Activated naive CD8-positive, alpha-beta T cell treated with anti-CD3 and anti-CD28 coated beads, Interleukin-2, amount 50 U/mL, for 24 hours (primary cell): ENCODE results near the gene TSPAN7.
A peak's percentile ranks its signal among the peaks of the same experiment; 100 is the strongest.

Experiments used
- ATAC-seq: fragments of 150-1000 bp; cut with Tn5 transposase; one replicate; pipeline ENCODE4 v1.10.0; 2021
- DNase-seq: peaks from one replicate; pipeline ENCODE4 v3.0.0; 2021
- H3K27ac Mint-ChIP-seq: one replicate; pipeline ENCODE4 v1.8.0; 2021; ENCODE audit warnings: mild to moderate bottlenecking, mixed read lengths
- H3K27me3 Mint-ChIP-seq: one replicate; pipeline ENCODE4 v1.8.0; 2021; ENCODE audit warnings: mixed read lengths
- H3K36me3 Mint-ChIP-seq: one replicate; pipeline ENCODE4 v1.8.0; 2021; ENCODE audit warnings: low read depth, mixed read lengths
- H3K4me1 Mint-ChIP-seq: one replicate; pipeline ENCODE4 v1.8.0; 2021; ENCODE audit warnings: mixed read lengths
- H3K4me3 Mint-ChIP-seq: one replicate; pipeline ENCODE4 v1.8.0; 2021; ENCODE audit warnings: mild to moderate bottlenecking, moderate library complexity, mixed read lengths
- H3K9me3 Mint-ChIP-seq: one replicate; pipeline ENCODE4 v1.8.0; 2021; ENCODE audit warnings: mixed read lengths

TSPAN7 gene

DNA sequence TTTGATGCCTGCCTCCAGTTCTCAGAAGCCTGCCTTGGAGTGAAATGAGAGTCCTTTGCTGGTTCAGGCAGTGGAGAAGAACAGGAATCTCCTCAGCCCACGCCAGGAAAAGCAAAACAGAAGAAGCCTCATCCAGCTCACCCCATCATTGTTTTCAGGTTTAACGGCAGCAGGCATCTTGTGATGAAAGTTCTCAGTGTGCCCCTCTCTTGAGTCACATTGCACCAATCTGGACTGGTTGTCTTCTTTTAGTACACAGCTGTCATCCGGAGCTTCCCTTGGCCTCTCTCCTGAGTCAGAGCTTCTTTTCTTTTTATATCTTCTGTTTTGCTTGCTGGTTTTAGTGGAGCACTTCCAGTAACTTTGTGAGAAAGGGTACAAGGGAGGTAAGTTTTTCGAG, 50.9 kb downstream of the TSPAN7 start:
- Mint-ChIP-seq H3K4me3 (no peak overlapping the region), H3K27me3 (no peaks in the 10 kb centered on the region), H3K4me1 (no peaks in the 10 kb centered on the region), H3K27ac (no peak overlapping the region), H3K9me3 (no peaks in the 10 kb centered on the region), H3K36me3 (no peaks in the 10 kb centered on the region)
- no peak for ATAC-seq
- no peak for DNase-seq

DNA sequence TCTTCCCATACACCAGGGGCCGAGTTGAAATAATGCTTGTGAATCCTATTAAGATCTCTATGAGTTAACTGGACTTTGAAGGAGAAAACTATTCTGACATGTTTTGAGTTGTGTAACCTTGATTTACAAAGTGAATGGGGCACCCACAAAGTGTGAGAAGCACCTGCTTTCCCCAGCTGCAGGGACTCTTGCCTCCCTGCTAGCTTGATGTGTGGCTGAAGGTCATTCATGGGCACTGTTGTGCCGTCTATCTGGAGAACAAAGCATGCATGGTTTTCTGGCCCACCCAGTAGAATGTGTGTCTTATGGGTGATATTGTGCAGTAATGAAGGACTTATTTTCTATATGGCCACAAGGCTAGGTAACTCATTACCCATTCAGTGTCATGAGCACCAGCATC, 53.1 kb downstream of the TSPAN7 start:
- ATAC-seq, result no peak

DNA sequence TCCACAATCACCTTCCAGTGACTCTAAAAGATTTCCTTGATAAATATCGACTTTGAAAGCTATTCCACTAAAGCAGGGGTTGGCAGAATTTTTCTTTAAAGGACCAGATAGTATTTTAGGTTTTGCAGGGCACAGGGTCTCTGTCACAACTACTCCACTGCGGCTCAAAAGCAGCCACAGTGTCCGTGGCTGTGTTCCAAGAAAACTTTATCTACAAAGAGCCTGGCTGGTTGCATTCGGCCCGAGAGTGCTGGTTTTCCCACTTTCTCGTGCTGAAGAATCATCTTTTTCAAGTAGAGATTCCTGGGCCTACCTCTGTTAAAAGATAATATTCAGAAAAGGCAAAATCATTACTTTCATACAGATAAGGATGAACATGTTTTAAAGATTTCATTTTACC, 55.6 kb downstream of the TSPAN7 start:
- H3K4me3 Mint-ChIP-seq, result no peak overlapping the region
- H3K27ac Mint-ChIP-seq, result no peak overlapping the region
- no peak for DNase-seq
- no peaks in the 10 kb centered on the region for H3K9me3 Mint-ChIP-seq
- ATAC-seq, result no peak
- peaks cover 2% of the 10 kb centered on the region for H3K4me1 Mint-ChIP-seq
- no peaks in the 10 kb centered on the region for H3K36me3 Mint-ChIP-seq
- no peaks in the 10 kb centered on the region for H3K27me3 Mint-ChIP-seq

More for the DNA sequence above, 53.1 kb downstream of the TSPAN7 start:
- no peak for DNase-seq
- H3K27ac Mint-ChIP-seq, result no peak overlapping the region
- no peak overlapping the region for H3K4me3 Mint-ChIP-seq
- H3K27me3 Mint-ChIP-seq, result no peaks in the 10 kb centered on the region
- no peaks in the 10 kb centered on the region for H3K9me3 Mint-ChIP-seq
- H3K36me3 Mint-ChIP-seq, result no peaks in the 10 kb centered on the region
- peaks cover 2% of the 10 kb centered on the region for H3K4me1 Mint-ChIP-seq

DNA sequence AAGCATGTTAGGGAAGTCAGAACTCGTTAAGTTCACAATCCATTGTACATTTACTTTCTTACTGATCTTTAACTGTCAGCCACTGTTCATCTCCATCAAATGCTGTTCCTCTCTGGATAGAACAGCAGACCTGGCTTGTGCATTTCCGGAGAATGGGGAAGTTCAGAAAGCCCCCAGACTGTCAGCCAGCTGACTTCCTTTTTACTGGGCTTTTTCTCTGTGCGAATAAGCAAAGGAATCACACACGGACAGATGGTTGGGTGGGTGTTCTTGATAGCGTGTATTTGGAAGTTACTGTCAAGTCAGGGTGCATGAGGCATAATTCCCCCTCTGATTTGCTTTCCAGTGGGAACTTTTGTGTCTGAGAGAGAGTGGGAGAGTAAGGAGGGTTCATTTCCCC, 56.8 kb downstream of the TSPAN7 start:
- DNase-seq (no peak), ATAC-seq (no peak)
- Mint-ChIP-seq H3K27ac (no peak overlapping the region), H3K4me1 (peaks cover 2% of the 10 kb centered on the region), H3K36me3 (no peaks in the 10 kb centered on the region), H3K9me3 (no peaks in the 10 kb centered on the region), H3K27me3 (no peaks in the 10 kb centered on the region), H3K4me3 (no peak overlapping the region)

- Mint-ChIP-seq H3K27ac (no peak overlapping the region), H3K36me3 (no peaks in the 10 kb centered on the region), H3K4me3 (no peak overlapping the region), H3K9me3 (no peaks in the 10 kb centered on the region), H3K4me1 (peaks cover 2% of the 10 kb centered on the region), H3K27me3 (no peaks in the 10 kb centered on the region)
- DNase-seq, result no peak
- no peak for ATAC-seq
Observed at GRCh38 chrX:38620623-38621022, 59.3 kb downstream of the TSPAN7 start.

DNA sequence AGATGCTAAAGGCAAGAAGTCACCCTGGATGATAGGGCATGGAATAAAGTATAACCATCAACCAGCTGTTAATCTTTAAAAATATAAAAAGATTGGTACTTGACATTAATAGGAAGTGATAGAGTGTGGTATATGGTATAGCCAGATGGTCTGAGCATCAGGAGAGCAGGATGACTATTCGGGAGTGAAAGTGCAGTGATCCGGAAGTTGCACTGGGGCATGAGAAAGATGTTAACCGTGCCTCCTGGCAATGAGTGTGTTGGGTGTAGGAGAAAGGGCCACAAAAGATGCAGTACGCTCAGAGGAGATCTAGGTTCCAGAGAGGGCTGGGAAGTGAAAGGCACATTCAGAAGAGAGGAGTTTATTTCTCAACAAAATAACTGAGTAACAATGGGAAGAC, 65.0 kb downstream of the TSPAN7 start:
- no peak for DNase-seq
- Mint-ChIP-seq H3K36me3 (no peaks in the 10 kb centered on the region), H3K9me3 (no peaks in the 10 kb centered on the region), H3K27me3 (no peaks in the 10 kb centered on the region), H3K4me3 (no peak overlapping the region), H3K27ac (no peak overlapping the region), H3K4me1 (no peaks in the 10 kb centered on the region)
- no peak for ATAC-seq

GRCh38 chrX:38627683-38628082, 66.3 kb downstream of the TSPAN7 start:
- Mint-ChIP-seq H3K27ac (no peak overlapping the region), H3K4me1 (peaks cover 5% of the 10 kb centered on the region), H3K27me3 (no peaks in the 10 kb centered on the region), H3K4me3 (no peak overlapping the region), H3K9me3 (no peaks in the 10 kb centered on the region), H3K36me3 (no peaks in the 10 kb centered on the region)
- ATAC-seq (peak; percentile 54), DNase-seq (peak; percentile 7)

GRCh38 chrX:38628587-38628986, 67.2 kb downstream of the TSPAN7 start:
- H3K27me3 Mint-ChIP-seq, result no peaks in the 10 kb centered on the region
- DNase-seq (no peak), ATAC-seq (no peak)
- no peak overlapping the region for H3K4me3 Mint-ChIP-seq
- H3K36me3 Mint-ChIP-seq, result no peaks in the 10 kb centered on the region
- H3K27ac Mint-ChIP-seq, result no peak overlapping the region
- H3K9me3 Mint-ChIP-seq, result no peaks in the 10 kb centered on the region
- H3K4me1 Mint-ChIP-seq, result peaks cover 5% of the 10 kb centered on the region

DNA sequence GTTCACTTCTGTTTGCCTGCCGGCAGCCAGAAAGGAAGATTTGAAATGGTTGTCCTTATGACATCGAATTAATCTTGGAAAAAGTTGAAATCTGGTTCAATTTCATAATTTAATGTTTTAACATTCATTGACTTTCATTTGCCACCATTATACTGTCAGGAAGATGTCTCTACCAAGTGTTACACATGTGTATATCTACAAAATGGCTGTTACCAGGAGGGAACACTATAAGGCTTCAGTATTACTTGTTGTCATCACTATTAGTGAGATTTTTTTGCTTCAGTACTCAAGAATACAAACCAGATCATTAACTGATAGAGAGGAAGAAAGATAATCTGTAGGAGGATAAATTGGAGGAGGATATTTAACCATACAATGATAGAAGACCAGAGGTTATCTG, 71.2 kb downstream of the TSPAN7 start:
- no peaks in the 10 kb centered on the region for H3K36me3 Mint-ChIP-seq
- no peak overlapping the region for H3K4me3 Mint-ChIP-seq
- peaks cover 12% of the 10 kb centered on the region for H3K4me1 Mint-ChIP-seq
- no peaks in the 10 kb centered on the region for H3K9me3 Mint-ChIP-seq
- H3K27ac Mint-ChIP-seq, result no peak overlapping the region
- H3K27me3 Mint-ChIP-seq, result no peaks in the 10 kb centered on the region
- ATAC-seq (no peak), DNase-seq (no peak)

GRCh38 chrX:38634665-38635064, 73.3 kb downstream of the TSPAN7 start:
- ATAC-seq (no peak), DNase-seq (no peak)
- H3K36me3 Mint-ChIP-seq, result no peaks in the 10 kb centered on the region
- no peaks in the 10 kb centered on the region for H3K9me3 Mint-ChIP-seq
- no peak overlapping the region for H3K4me3 Mint-ChIP-seq
- no peak overlapping the region for H3K27ac Mint-ChIP-seq
- no peaks in the 10 kb centered on the region for H3K27me3 Mint-ChIP-seq
- peaks cover 12% of the 10 kb centered on the region for H3K4me1 Mint-ChIP-seq

DNA sequence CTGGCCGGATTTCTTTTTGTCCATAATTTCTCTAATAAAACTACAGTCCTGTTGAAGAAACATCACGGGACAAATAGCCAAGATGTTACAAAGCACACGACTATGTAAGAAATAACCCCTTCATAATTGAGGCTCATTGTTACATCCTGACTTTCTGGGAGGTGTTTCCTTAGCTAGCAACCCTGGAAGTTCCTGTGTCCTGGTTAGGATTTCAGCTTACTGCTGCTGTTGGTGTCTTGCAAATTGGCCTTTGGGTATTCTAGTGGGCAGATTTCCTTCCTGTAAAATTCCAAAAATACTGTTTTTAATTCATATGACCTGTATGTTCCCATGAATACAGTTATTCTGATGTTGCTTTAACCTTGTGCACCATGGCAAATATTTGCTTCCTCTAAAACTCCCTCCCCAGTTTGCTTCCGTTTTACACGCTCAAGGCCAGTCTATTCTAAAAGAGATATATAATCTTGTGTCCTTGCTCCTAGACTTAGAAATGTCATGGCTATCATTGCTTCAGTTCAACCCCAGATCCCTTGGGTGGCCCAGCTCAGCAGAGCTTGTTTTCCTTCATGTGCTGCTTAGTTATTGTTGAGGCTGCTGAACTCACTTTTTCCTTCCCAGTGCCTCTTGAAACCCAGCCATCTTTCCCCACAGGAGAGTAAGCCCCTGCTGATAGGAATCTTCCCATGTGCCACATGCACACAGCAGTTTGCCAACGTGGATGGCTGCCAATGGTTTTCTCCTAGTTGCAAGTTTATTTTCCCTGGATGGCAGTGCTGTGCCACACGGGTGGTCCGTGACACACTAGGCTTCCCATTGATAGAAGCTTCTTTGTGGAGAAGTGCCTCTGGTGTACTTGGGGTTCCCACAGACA, 75.8 kb downstream of the TSPAN7 start:
- Mint-ChIP-seq H3K27me3 (peaks cover 3% of the 10 kb centered on the region), H3K36me3 (no peaks in the 10 kb centered on the region), H3K27ac (no peak overlapping the region), H3K9me3 (no peaks in the 10 kb centered on the region), H3K4me3 (no peak overlapping the region), H3K4me1 (peaks cover 12% of the 10 kb centered on the region)
- ATAC-seq (no peak), DNase-seq (no peak)

- Mint-ChIP-seq H3K36me3 (no peaks in the 10 kb centered on the region), H3K4me1 (peaks cover 7% of the 10 kb centered on the region), H3K4me3 (no peak overlapping the region), H3K27me3 (peaks cover 6% of the 10 kb centered on the region), H3K9me3 (no peaks in the 10 kb centered on the region), H3K27ac (no peak overlapping the region)
- no peak for DNase-seq
- no peak for ATAC-seq
Observed at GRCh38 chrX:38638952-38639529, 77.7 kb downstream of the TSPAN7 start.

GRCh38 chrX:38639730-38640129, 78.4 kb downstream of the TSPAN7 start:
- no peak for DNase-seq
- H3K4me1 Mint-ChIP-seq, result peaks cover 6% of the 10 kb centered on the region
- peaks cover 6% of the 10 kb centered on the region for H3K27me3 Mint-ChIP-seq
- no peak for ATAC-seq
- no peak overlapping the region for H3K4me3 Mint-ChIP-seq
- H3K36me3 Mint-ChIP-seq, result no peaks in the 10 kb centered on the region
- no peaks in the 10 kb centered on the region for H3K9me3 Mint-ChIP-seq
- H3K27ac Mint-ChIP-seq, result no peak overlapping the region

GRCh38 chrX:38641197-38641596, 79.9 kb downstream of the TSPAN7 start:
- H3K4me1 Mint-ChIP-seq, result no peaks in the 10 kb centered on the region
- H3K4me3 Mint-ChIP-seq, result no peak overlapping the region
- H3K27me3 Mint-ChIP-seq, result peaks cover 6% of the 10 kb centered on the region
- no peaks in the 10 kb centered on the region for H3K9me3 Mint-ChIP-seq
- H3K36me3 Mint-ChIP-seq, result no peaks in the 10 kb centered on the region
- H3K27ac Mint-ChIP-seq, result no peak overlapping the region
- ATAC-seq, result no peak
- DNase-seq, result no peak

- H3K4me3 Mint-ChIP-seq, result no peak overlapping the region
- H3K27ac Mint-ChIP-seq, result no peak overlapping the region
- H3K36me3 Mint-ChIP-seq, result no peaks in the 10 kb centered on the region
- no peaks in the 10 kb centered on the region for H3K9me3 Mint-ChIP-seq
- peaks cover 6% of the 10 kb centered on the region for H3K27me3 Mint-ChIP-seq
- ATAC-seq, result no peak
- no peaks in the 10 kb centered on the region for H3K4me1 Mint-ChIP-seq
- DNase-seq, result no peak
Observed at GRCh38 chrX:38643903-38644302, 82.6 kb downstream of the TSPAN7 start.
